DMS79 (cell line): ENCODE data around the gene GGT1.
"Not testable (repeated sequence)": the region's sequence is repeated elsewhere in the genome, so short reads cannot be mapped to it uniquely, and the experiment has no call there.

Source experiments
- DNase-seq: peaks from one replicate; lab custom pipeline; 2025; lab: John Stamatoyannopoulos, UW

Gene GGT1

GRCh38 chr22:24584166-24584790, 18.7 kb upstream of the GGT1 start:
- DNase-seq = no peak

- DNase-seq = no peak
Measured at GRCh38 chr22:24584871-24585411, 18.1 kb upstream of the GGT1 start.

- DNase-seq = no peak
Measured at GRCh38 chr22:24585461-24585860, 17.5 kb upstream of the GGT1 start.

- DNase-seq = no peak
Measured at GRCh38 chr22:24585927-24586546, 17.0 kb upstream of the GGT1 start.

- DNase-seq = no peak
Measured at GRCh38 chr22:24587251-24587650, 15.7 kb upstream of the GGT1 start.

GRCh38 chr22:24587948-24588347, 15.0 kb upstream of the GGT1 start:
- no peak for DNase-seq

GRCh38 chr22:24588381-24588756, 14.6 kb upstream of the GGT1 start:
- DNase-seq = no peak

- no peak for DNase-seq
Measured at GRCh38 chr22:24588757-24589481, 14.1 kb upstream of the GGT1 start.

GRCh38 chr22:24589518-24590030, 13.4 kb upstream of the GGT1 start:
- DNase-seq = no peak

- no peak for DNase-seq
Measured at GRCh38 chr22:24590596-24591173, 12.3 kb upstream of the GGT1 start.

GRCh38 chr22:24591286-24591830, 11.6 kb upstream of the GGT1 start:
- no peak for DNase-seq

- DNase-seq = no peak
Measured at GRCh38 chr22:24592058-24592850, 10.7 kb upstream of the GGT1 start.

GRCh38 chr22:24592851-24593558, 10.0 kb upstream of the GGT1 start, which contains the start of gene LRRC75B:
TSS of gene LRRC75B (minus strand) at chr22:24593073. CDS start at chr22:24593039, 34 bp downstream.
- peak; percentile 41 for DNase-seq

GRCh38 chr22:24593559-24593835, 9.5 kb upstream of the GGT1 start:
- not testable (repeated sequence) for DNase-seq

- DNase-seq = no peak
Measured at GRCh38 chr22:24593836-24594568, 9.0 kb upstream of the GGT1 start.

GRCh38 chr22:24594569-24595120, 8.3 kb upstream of the GGT1 start:
- DNase-seq = no peak

- DNase-seq = no peak
Measured at GRCh38 chr22:24595228-24595627, 7.8 kb upstream of the GGT1 start.

GRCh38 chr22:24595863-24596262, 7.1 kb upstream of the GGT1 start:
- no peak for DNase-seq

- not testable (repeated sequence) for DNase-seq
Measured at GRCh38 chr22:24597076-24597475, 5.9 kb upstream of the GGT1 start.

- DNase-seq = no peak
Measured at GRCh38 chr22:24599514-24599913, 3.5 kb upstream of the GGT1 start.
